HCT116 (cell line): Measurements from ENCODE around the gene CHD9NB. TPM values are rescaled to one million over a fixed set of nuclear protein-coding genes. Genes with fewer than 3 reads are reported as not detected.

Experiments
- ATAC-seq: fragments of 200-7000 bp; cut with Tn5 transposase; 2 replicates; pipeline ENCODE4 v1.9.1; 2020; ENCODE audit warnings: mild to moderate bottlenecking, moderate library complexity
- BruUV-seq: library from RNA; stranded (reverse); fragments of 400-500 nt; replicated peaks from 2 replicates; lab custom pipeline; 2021; lab: Mats Ljungman, UMichigan
- CTCF ChIA-PET: fragments of 300-600 bp; sonication (Branson Sonifier 250); formaldehyde crosslinking; loops from one replicate; lab custom pipeline; 2021; ENCODE audit warnings: antibody characterized with exemption; lab: Charles Lee
- POLR2A ChIA-PET: fragments of 300-600, 350-600 bp; sonication (Branson Sonifier 250); formaldehyde crosslinking; loops from one replicate; lab custom pipeline; 2021; ENCODE audit warnings: antibody characterized with exemption; lab: Charles Lee
- RAD21 ChIA-PET, 2 experiments: fragments of 300-600 bp; sonication (Branson Sonifier 250); formaldehyde crosslinking; loops; one replicate each; lab custom pipeline; 2023; ENCODE audit warnings: low total read pairs in 2 of 2; ENCODE audit not compliant: uncharacterized antibody in 2 of 2, unreplicated experiment in 2 of 2, low non-redundant PET in 1 of 2; lab: Charles Lee
- DNase-seq: peaks from one replicate; pipeline ENCODE4 v3.0.0-alpha.2; 2010; ENCODE audit warnings: low read depth, low spot score
- H2AFZ ChIP-seq: fragments of 200-600 bp; shearing (Covaris generic), sonication (generic); 2 replicates; pipeline ENCODE4 v1.6.1; 2017; ENCODE audit warnings: low read depth, mixed run types, mixed read lengths, antibody characterized with exemption, low read length; ENCODE audit not compliant: poor library complexity, severe bottlenecking
- H3K27ac ChIP-seq: 2 replicates; pipeline ENCODE4 v1.5.1; 2012; ENCODE audit warnings: low read depth, low read length
- H3K27me3 ChIP-seq: fragments of 200-600 bp; sonication (generic); 2 replicates; pipeline ENCODE4 v1.6.1; 2016; ENCODE audit warnings: mixed run types, low read length, mixed read lengths; ENCODE audit not compliant: insufficient read depth
- H3K36me3 ChIP-seq, 2 experiments: fragments of 200-500 bp in 1 of 2; fragments of 200-600 bp in 1 of 2; sonication (Bioruptor generic) in 1 of 2; sonication (generic) in 1 of 2; 2 replicates each; pipeline versions ENCODE4 v1.5.1 to v1.6.1; 2014 to 2016; ENCODE audit warnings: low read length in 2 of 2, inconsistent platforms in 1 of 2, mixed read lengths in 1 of 2, mixed run types in 1 of 2; ENCODE audit not compliant: insufficient read depth in 2 of 2, control insufficient read depth in 1 of 2
- H3K4me1 ChIP-seq, 2 experiments: fragments of 200-600 bp in 1 of 2; sonication (generic) in 1 of 2; 2 replicates each; pipeline versions ENCODE4 v1.5.1 to v1.6.1; 2012 to 2017; ENCODE audit warnings: low read length in 2 of 2, inconsistent platforms in 1 of 2, mild to moderate bottlenecking in 1 of 2, mixed read lengths in 1 of 2, mixed run types in 1 of 2, moderate library complexity in 1 of 2; ENCODE audit not compliant: insufficient read depth in 2 of 2, control insufficient read depth in 1 of 2
- H3K4me2 ChIP-seq: fragments of 200-600 bp; sonication (generic); 2 replicates; pipeline ENCODE4 v1.6.1; 2017; ENCODE audit warnings: mixed run types, low read length, mixed read lengths
- H3K4me3 ChIP-seq, 2 experiments: fragments of 200-600 bp in 1 of 2; sonication (generic) in 1 of 2; replicated peaks in 1 of 2; 2 replicates each; pipeline ENCODE4 v1.5.1; 2011 to 2016; ENCODE audit warnings: low read length in 2 of 2, control low read depth in 1 of 2, low read depth in 1 of 2, mild to moderate bottlenecking in 1 of 2, mixed read lengths in 1 of 2, mixed run types in 1 of 2
- H3K79me2 ChIP-seq: fragments of 200-600 bp; sonication (generic); 2 replicates; pipeline ENCODE4 v1.6.1; 2017; ENCODE audit warnings: mild to moderate bottlenecking, mixed run types, low read length, moderate library complexity, mixed read lengths; ENCODE audit not compliant: insufficient read depth
- H3K9ac ChIP-seq: fragments of 200-600 bp; sonication (generic); 2 replicates; pipeline ENCODE4 v1.6.1; 2016; ENCODE audit warnings: low read length, mixed read lengths
- H3K9me2 ChIP-seq: fragments of 200-600 bp; sonication (generic), shearing (Covaris generic); 2 replicates; pipeline ENCODE4 v1.6.1; 2017; ENCODE audit warnings: mixed run types, mild to moderate bottlenecking, moderate library complexity; ENCODE audit not compliant: insufficient read depth
- H3K9me3 ChIP-seq, 2 experiments: fragments of 200-500 bp in 1 of 2; fragments of 200-600 bp in 1 of 2; sonication (Bioruptor generic) in 1 of 2; sonication (generic) in 1 of 2; 2 replicates each; pipeline ENCODE4 v1.6.1; 2014 to 2017; ENCODE audit warnings: low read length in 2 of 2, mixed read lengths in 2 of 2, inconsistent platforms in 1 of 2, low read depth in 1 of 2, mild to moderate bottlenecking in 1 of 2, mixed run types in 1 of 2, moderate library complexity in 1 of 2; ENCODE audit not compliant: control insufficient read depth in 1 of 2, insufficient read depth in 1 of 2
- H4K20me1 ChIP-seq: fragments of 200-600 bp; sonication (generic), shearing (Covaris generic); 2 replicates; pipeline ENCODE4 v1.6.1; 2017; ENCODE audit warnings: mixed run types, mild to moderate bottlenecking, moderate library complexity; ENCODE audit not compliant: insufficient read depth
- CEBPB ChIP-seq: IDR thresholded peaks from 2 replicates; pipeline ENCODE4 v1.6.1; 2012; ENCODE audit warnings: low read depth
- EGR1 ChIP-seq: IDR thresholded peaks from 2 replicates; pipeline ENCODE4 v1.6.1; 2012; ENCODE audit warnings: low read depth
- ELF1 ChIP-seq: IDR thresholded peaks from 2 replicates; pipeline ENCODE4 v1.6.1; 2012; ENCODE audit warnings: low read depth, borderline replicate concordance
- EZH2 ChIP-seq: fragments of 200-600 bp; sonication (generic); IDR thresholded peaks from 2 replicates; pipeline ENCODE4 v1.6.1; 2017; ENCODE audit warnings: antibody characterized with exemption, mixed run types
- EZH2phosphoT487 ChIP-seq: fragments of 200-600 bp; IDR thresholded peaks from 2 replicates; pipeline ENCODE4 v1.6.1; 2018; ENCODE audit warnings: antibody characterized with exemption, borderline replicate concordance
- JUND ChIP-seq: IDR thresholded peaks from 2 replicates; pipeline ENCODE4 v1.6.1; 2012
- RAD21 ChIP-seq: IDR thresholded peaks from 2 replicates; pipeline ENCODE4 v1.6.1; 2012; ENCODE audit warnings: low read depth, mild to moderate bottlenecking
- SIN3A ChIP-seq: IDR thresholded peaks from 2 replicates; pipeline ENCODE4 v1.6.1; 2012; ENCODE audit warnings: low read depth
- TCF7L2 ChIP-seq: IDR thresholded peaks from 2 replicates; pipeline ENCODE4 v1.7.0; 2011; ENCODE audit warnings: borderline replicate concordance, inconsistent platforms; ENCODE audit not compliant: insufficient read depth, insufficient read length; ENCODE audit errors: extremely low read depth
- ZNF274 ChIP-seq: fragments of 200-500 bp; sonication (Bioruptor generic); IDR thresholded peaks from 2 replicates; pipeline ENCODE4 v1.6.1; 2014; ENCODE audit warnings: mild to moderate bottlenecking, low read depth, low read length, inconsistent platforms
- intact Hi-C: fragments of 100-400 bp; cut with micrococcal nuclease; formaldehyde crosslinking; loops from 2 replicates; pipeline ENCODE4 v1.10.0; 2022
- total RNA-seq: library from RNA; stranded (reverse); gene quantifications from one replicate; pipeline ENCODE4 v1.2.1, GENCODE V29; 2021; ENCODE audit not compliant: unreplicated experiment
- TF ChIP-seq, protein P1 (sequence below), 3 experiments: fragments of 200-600 bp in 1 of 3; sonication (generic) in 1 of 3; IDR thresholded peaks in 2 of 3; conservative IDR thresholded peaks in 1 of 3; 2 replicates each; pipeline ENCODE4 v1.5.1; 2012 to 2017; ENCODE audit warnings: low read depth in 2 of 3, low read length in 2 of 3, antibody characterized with exemption in 1 of 3, borderline replicate concordance in 1 of 3, control low read depth in 1 of 3, mild to moderate bottlenecking in 1 of 3, mixed read lengths in 1 of 3, mixed run types in 1 of 3, moderate library complexity in 1 of 3; ENCODE audit not compliant: insufficient read depth in 1 of 3
- TF ChIP-seq, protein P2 (sequence below): IDR thresholded peaks from 2 replicates; pipeline ENCODE4 v1.6.1; 2012
- TF ChIP-seq, protein P3 (sequence below): IDR thresholded peaks from 2 replicates; pipeline ENCODE4 v1.6.1; 2012; ENCODE audit warnings: low read depth
- TF ChIP-seq, protein P4 (sequence below): IDR thresholded peaks from 2 replicates; pipeline ENCODE4 v1.6.1; 2011; ENCODE audit warnings: mild to moderate bottlenecking, low read length, moderate library complexity; ENCODE audit not compliant: insufficient replicate concordance; ENCODE audit errors: extremely low read depth
- TF ChIP-seq, protein P5 (sequence below): IDR thresholded peaks from 2 replicates; pipeline ENCODE4 v1.6.1; 2012

CHD9NB gene
- total RNA-seq, 1 experiment from 2014 or later, result 1.2 TPM

DNA sequence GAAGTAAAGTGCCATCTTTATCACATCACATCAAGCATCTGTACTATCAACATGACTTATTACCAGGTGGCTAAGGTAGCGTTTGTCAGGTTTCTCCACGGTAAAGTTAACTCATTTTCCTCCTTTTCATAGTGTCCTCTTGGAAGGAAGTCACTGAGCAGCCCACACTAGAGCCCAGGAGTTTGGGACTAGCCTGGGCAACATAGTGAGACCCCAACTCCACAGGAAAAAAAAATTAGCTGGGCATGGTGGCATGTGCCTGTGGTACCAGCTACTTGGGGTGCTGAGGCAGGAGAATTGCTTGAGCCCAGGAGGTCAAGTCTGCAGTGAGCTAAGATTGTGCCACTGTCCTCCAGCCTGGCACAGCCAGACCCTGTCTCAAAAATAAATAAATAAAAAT, 15.0 kb upstream of the CHD9NB start:
- peaks cover 77% of the 10 kb centered on the region for H3K79me2 ChIP-seq
- DNase-seq (no peak), ATAC-seq (no peak)
- H3K27me3 ChIP-seq, result no peaks in the 10 kb centered on the region
- H3K9ac ChIP-seq, result no peak overlapping the region
- H3K27ac ChIP-seq, result no peak overlapping the region
- no peak overlapping the region for H3K4me2 ChIP-seq
- BruUV-seq, result no TSS peak
- no peaks in the 10 kb centered on the region for H3K4me1 ChIP-seq
- H3K36me3 ChIP-seq, result no peaks in the 10 kb centered on the region; a peak in 1 of 4 replicates
- ChIA-PET RAD21 (no interaction called here), CTCF (no interaction called here), POLR2A (interaction anchor here (0.8 kb wide), 1 partner anchor 58 kb away, joined by 3 read pairs; no protein-coding TSS in a partner anchor)
- H3K9me2 ChIP-seq, result no peaks in the 10 kb centered on the region
- TF ChIP-seq ELF1 (no peak), EGR1 (no peak), EZH2 (no peak), CEBPB (no peak), ZNF274 (no peak), RAD21 (no peak), JUND (no peak), SIN3A (no peak), TCF7L2 (no peak), EZH2phosphoT487 (no peak)
- TF ChIP-seq, protein P1, sequence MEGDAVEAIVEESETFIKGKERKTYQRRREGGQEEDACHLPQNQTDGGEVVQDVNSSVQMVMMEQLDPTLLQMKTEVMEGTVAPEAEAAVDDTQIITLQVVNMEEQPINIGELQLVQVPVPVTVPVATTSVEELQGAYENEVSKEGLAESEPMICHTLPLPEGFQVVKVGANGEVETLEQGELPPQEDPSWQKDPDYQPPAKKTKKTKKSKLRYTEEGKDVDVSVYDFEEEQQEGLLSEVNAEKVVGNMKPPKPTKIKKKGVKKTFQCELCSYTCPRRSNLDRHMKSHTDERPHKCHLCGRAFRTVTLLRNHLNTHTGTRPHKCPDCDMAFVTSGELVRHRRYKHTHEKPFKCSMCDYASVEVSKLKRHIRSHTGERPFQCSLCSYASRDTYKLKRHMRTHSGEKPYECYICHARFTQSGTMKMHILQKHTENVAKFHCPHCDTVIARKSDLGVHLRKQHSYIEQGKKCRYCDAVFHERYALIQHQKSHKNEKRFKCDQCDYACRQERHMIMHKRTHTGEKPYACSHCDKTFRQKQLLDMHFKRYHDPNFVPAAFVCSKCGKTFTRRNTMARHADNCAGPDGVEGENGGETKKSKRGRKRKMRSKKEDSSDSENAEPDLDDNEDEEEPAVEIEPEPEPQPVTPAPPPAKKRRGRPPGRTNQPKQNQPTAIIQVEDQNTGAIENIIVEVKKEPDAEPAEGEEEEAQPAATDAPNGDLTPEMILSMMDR (IDR thresholded peaks at IDR 0.05 in 2 of 3, conservative IDR thresholded peaks at IDR 0.05 in 1 of 3; ENCODE audit: borderline replicate concordance in 1 of 3, insufficient read depth in 1 of 3, low read depth in 2 of 3, low read length in 2 of 3), result no peak
- TF ChIP-seq, protein P2, sequence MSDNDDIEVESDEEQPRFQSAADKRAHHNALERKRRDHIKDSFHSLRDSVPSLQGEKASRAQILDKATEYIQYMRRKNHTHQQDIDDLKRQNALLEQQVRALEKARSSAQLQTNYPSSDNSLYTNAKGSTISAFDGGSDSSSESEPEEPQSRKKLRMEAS, result no peak
- TF ChIP-seq, protein P3, sequence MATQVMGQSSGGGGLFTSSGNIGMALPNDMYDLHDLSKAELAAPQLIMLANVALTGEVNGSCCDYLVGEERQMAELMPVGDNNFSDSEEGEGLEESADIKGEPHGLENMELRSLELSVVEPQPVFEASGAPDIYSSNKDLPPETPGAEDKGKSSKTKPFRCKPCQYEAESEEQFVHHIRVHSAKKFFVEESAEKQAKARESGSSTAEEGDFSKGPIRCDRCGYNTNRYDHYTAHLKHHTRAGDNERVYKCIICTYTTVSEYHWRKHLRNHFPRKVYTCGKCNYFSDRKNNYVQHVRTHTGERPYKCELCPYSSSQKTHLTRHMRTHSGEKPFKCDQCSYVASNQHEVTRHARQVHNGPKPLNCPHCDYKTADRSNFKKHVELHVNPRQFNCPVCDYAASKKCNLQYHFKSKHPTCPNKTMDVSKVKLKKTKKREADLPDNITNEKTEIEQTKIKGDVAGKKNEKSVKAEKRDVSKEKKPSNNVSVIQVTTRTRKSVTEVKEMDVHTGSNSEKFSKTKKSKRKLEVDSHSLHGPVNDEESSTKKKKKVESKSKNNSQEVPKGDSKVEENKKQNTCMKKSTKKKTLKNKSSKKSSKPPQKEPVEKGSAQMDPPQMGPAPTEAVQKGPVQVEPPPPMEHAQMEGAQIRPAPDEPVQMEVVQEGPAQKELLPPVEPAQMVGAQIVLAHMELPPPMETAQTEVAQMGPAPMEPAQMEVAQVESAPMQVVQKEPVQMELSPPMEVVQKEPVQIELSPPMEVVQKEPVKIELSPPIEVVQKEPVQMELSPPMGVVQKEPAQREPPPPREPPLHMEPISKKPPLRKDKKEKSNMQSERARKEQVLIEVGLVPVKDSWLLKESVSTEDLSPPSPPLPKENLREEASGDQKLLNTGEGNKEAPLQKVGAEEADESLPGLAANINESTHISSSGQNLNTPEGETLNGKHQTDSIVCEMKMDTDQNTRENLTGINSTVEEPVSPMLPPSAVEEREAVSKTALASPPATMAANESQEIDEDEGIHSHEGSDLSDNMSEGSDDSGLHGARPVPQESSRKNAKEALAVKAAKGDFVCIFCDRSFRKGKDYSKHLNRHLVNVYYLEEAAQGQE, result no peak
- TF ChIP-seq, protein P4, sequence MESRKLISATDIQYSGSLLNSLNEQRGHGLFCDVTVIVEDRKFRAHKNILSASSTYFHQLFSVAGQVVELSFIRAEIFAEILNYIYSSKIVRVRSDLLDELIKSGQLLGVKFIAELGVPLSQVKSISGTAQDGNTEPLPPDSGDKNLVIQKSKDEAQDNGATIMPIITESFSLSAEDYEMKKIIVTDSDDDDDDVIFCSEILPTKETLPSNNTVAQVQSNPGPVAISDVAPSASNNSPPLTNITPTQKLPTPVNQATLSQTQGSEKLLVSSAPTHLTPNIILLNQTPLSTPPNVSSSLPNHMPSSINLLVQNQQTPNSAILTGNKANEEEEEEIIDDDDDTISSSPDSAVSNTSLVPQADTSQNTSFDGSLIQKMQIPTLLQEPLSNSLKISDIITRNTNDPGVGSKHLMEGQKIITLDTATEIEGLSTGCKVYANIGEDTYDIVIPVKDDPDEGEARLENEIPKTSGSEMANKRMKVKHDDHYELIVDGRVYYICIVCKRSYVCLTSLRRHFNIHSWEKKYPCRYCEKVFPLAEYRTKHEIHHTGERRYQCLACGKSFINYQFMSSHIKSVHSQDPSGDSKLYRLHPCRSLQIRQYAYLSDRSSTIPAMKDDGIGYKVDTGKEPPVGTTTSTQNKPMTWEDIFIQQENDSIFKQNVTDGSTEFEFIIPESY, result no peak
- TF ChIP-seq, protein P5, sequence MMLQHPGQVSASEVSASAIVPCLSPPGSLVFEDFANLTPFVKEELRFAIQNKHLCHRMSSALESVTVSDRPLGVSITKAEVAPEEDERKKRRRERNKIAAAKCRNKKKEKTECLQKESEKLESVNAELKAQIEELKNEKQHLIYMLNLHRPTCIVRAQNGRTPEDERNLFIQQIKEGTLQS, result no peak
- intact Hi-C loops, result no loop called here
- no peak overlapping the region for H3K4me3 ChIP-seq
- no peaks in the 10 kb centered on the region for H3K9me3 ChIP-seq
- no peak overlapping the region for H2AFZ ChIP-seq
- no peaks in the 10 kb centered on the region for H4K20me1 ChIP-seq
